A549 (cell line): Measurements from ENCODE around the gene CBLN4. TPM values are rescaled to one million over a fixed set of nuclear protein-coding genes. Genes with fewer than 3 reads are reported as not detected.

Experiments used
- ATAC-seq, 2 experiments: fragments of 200-7000 bp in 1 of 2; fragments of >200 bp in 1 of 2; cut with Nextera tagmentation in 1 of 2; cut with Tn5 transposase in 1 of 2; 3 replicates each; pipeline versions ENCODE4 v1.8.0 to v1.9.1; 2018 to 2020; ENCODE audit warnings: mild to moderate bottlenecking in 1 of 2, moderate library complexity in 1 of 2
- CTCF ChIA-PET: fragments of 300-600 bp; sonication (Branson Sonifier 250); formaldehyde crosslinking; extraction: SDS; loops from one replicate; lab custom pipeline; 2021; ENCODE audit warnings: antibody characterized with exemption, inconsistent platforms; lab: Yijun Ruan, JAX
- POLR2A ChIA-PET: fragments of 350-600 bp; formaldehyde crosslinking; extraction: SDS; loops from one replicate; lab custom pipeline; 2021; ENCODE audit warnings: antibody characterized with exemption, inconsistent platforms; lab: Yijun Ruan, JAX
- DNase-seq, 2 experiments: peaks; one replicate each; pipeline versions ENCODE4 v3.0.0 to v3.0.0-alpha.2; 2011 to 2016; ENCODE audit warnings: low read depth in 1 of 2, low spot score in 1 of 2
- FAIRE-seq: peaks from 2 replicates; lab custom pipeline; 2011; peaks lifted over from hg19 to GRCh38; lab: Jason Lieb, UNC
- H3K27ac ChIP-seq, 2 experiments: fragments of >200 bp; sonication (Bioruptor Twin); formaldehyde crosslinking; 3 replicates each; pipeline ENCODE4 v1.5.1; 2016 to 2017
- H3K4me1 ChIP-seq: fragments of >200 bp; sonication (Bioruptor Twin); formaldehyde crosslinking; 3 replicates; pipeline ENCODE4 v1.6.1; 2016
- H3K4me2 ChIP-seq: fragments of >200 bp; sonication (Bioruptor Twin); formaldehyde crosslinking; 3 replicates; pipeline ENCODE4 v1.6.1; 2016
- H3K4me3 ChIP-seq: fragments of >200 bp; sonication (Bioruptor Twin); formaldehyde crosslinking; 3 replicates; pipeline ENCODE4 v1.5.1; 2016
- H3K9me3 ChIP-seq: fragments of >200 bp; sonication (Bioruptor Twin); formaldehyde crosslinking; 3 replicates; pipeline ENCODE4 v1.6.1; 2016
- CBX2 ChIP-seq: fragments of 200-600 bp; sonication (generic); IDR thresholded peaks from 2 replicates; pipeline ENCODE4 v1.6.1; 2016; ENCODE audit warnings: low read depth, mild to moderate bottlenecking, borderline replicate concordance
- CBX8 ChIP-seq: fragments of 200-600 bp; sonication (generic); IDR thresholded peaks from 2 replicates; pipeline ENCODE4 v1.6.1; 2016
- CHD2 ChIP-seq: fragments of 150-350 bp; IDR thresholded peaks from 2 replicates; pipeline ENCODE4 v1.6.1; 2014; ENCODE audit warnings: low read length; ENCODE audit not compliant: partially characterized antibody
- CHD4 ChIP-seq: fragments of 200-600 bp; sonication (generic); IDR thresholded peaks from 2 replicates; pipeline ENCODE4 v1.6.1; 2016; ENCODE audit warnings: antibody characterized with exemption, mild to moderate bottlenecking, borderline replicate concordance
- EHF ChIP-seq: fragments of 250-450 bp; sonication (Bioruptor Pico); IDR thresholded peaks from 2 replicates; pipeline ENCODE4 v1.5.0; 2020; ENCODE audit warnings: mild to moderate bottlenecking
- ESRRA ChIP-seq: fragments of 150-350 bp; IDR thresholded peaks from 2 replicates; pipeline ENCODE4 v1.6.1; 2014; ENCODE audit warnings: mild to moderate bottlenecking, low read length, borderline replicate concordance
- FOXS1 ChIP-seq: fragments of 250-450 bp; sonication (Bioruptor Pico); IDR thresholded peaks from 2 replicates; pipeline ENCODE4 v1.5.0; 2020; ENCODE audit warnings: mild to moderate bottlenecking, moderate library complexity
- HDAC2 ChIP-seq: fragments of 200-600 bp; sonication (generic); IDR thresholded peaks from 2 replicates; pipeline ENCODE4 v1.6.1; 2016
- KDM5A ChIP-seq: fragments of 200-600 bp; sonication (generic); IDR thresholded peaks from 2 replicates; pipeline ENCODE4 v1.6.1; 2016; ENCODE audit warnings: antibody characterized with exemption, mild to moderate bottlenecking
- MAFK ChIP-seq: fragments of 450-650 bp; IDR thresholded peaks from 2 replicates; pipeline ENCODE4 v1.6.1; 2014; ENCODE audit not compliant: partially characterized antibody
- MAZ ChIP-seq: fragments of 150-350 bp; IDR thresholded peaks from 2 replicates; pipeline ENCODE4 v1.6.1; 2014; ENCODE audit warnings: antibody characterized with exemption, low read depth, low read length, borderline replicate concordance
- PBX3 ChIP-seq: IDR thresholded peaks from 2 replicates; pipeline ENCODE4 v1.6.1; 2012
- POLR2A ChIP-seq: IDR thresholded peaks from 2 replicates; pipeline ENCODE4 v1.6.1; 2012; ENCODE audit warnings: mild to moderate bottlenecking, low read length
- POLR2AphosphoS2 ChIP-seq: conservative IDR thresholded peaks from 2 replicates; pipeline ENCODE4 v1.6.1; 2012; ENCODE audit warnings: low read length, improper control_type of control experiment, inconsistent platforms
- RNF2 ChIP-seq: fragments of 200-600 bp; sonication (generic); IDR thresholded peaks from 2 replicates; pipeline ENCODE4 v1.6.1; 2016; ENCODE audit warnings: low read depth, mild to moderate bottlenecking, antibody characterized with exemption, moderate library complexity, borderline replicate concordance
- SREBF2 ChIP-seq: fragments of 450-650 bp; IDR thresholded peaks from 2 replicates; pipeline ENCODE4 v1.6.1; 2014; ENCODE audit warnings: mild to moderate bottlenecking, moderate library complexity
- ZSCAN20 ChIP-seq: fragments of 250-450 bp; sonication (Bioruptor Pico); IDR thresholded peaks from 2 replicates; pipeline ENCODE4 v1.8.0; 2022; ENCODE audit warnings: mild to moderate bottlenecking, moderate library complexity
- WGBS: methylation state at CpG from one replicate; pipeline ENCODE4 v1.1.6; 2017; ENCODE audit errors: missing lambda C conversion rate; 5-methylcytosine and 5-hydroxymethylcytosine counted together
- polyA plus RNA-seq, 4 experiments: library from polyadenylated mRNA; depleted of rRNA in 3 of 4; stranded (reverse); fragments of >200 nt; fragmentation: RNase III in 1 of 4; extraction: RNeasy Plus Mini Kit Qiagen cat#74134 plus additional on column Dnase treatment in 1 of 4; gene quantifications; 2 replicates in 3 of 4; 3 replicates in 1 of 4; pipeline ENCODE4 v1.2.3, GENCODE V29; 2011 to 2017
- TF ChIP-seq, protein P1 (sequence below): fragments of >200 bp; sonication (Bioruptor Twin); formaldehyde crosslinking; IDR thresholded peaks from 3 replicates; pipeline ENCODE4 v1.5.1; 2016

CBLN4 gene
- polyA plus RNA-seq, 2 of the 4 experiments (the other 2 are of a cell fraction): not detected

DNA sequence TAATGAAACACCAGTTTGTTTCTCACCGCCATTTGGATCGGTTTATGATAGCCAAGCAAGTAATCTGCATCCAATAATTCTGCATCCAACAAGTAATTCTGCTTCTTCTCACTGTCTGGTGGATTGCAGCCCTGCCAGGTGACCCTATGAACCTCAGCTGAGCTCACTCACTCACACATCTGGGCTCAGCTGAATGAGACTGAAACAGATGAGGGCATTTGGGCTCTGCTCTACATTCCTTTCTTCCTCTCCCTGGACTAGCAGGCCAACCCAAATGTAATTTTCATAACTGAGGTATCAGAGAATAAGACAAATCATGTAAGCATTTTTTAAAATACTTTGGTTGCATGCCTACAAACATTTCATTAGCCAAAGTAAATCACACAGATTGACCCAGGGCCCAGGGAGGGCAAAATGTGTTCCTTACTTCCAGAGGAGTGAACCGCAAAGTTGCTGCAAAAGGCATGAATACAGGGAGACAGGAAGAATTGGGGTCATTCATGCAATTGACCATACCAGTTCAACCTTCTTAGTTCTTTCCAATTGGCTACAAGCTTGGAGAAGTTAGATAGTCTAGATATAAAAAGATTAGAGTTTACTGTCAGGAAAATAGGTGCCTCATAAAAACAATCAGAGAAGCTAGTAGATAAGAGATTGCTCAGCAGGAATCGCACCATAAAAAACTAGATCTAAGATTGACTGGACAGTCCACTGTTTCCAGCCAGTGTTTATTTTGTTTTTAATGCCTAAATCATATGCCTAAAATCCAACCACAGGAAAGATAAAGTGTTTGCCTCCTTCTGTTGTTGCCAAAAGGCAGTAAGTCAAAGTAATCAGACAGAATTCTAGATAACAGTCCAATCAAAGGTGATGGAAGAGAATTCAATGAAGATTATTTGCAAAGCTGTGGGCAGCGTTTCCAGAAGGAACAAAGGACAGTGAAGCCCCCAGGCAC, 43.7 kb downstream of the CBLN4 start (continued):
- no peak for TF ChIP-seq ZSCAN20
- no peak for TF ChIP-seq MAZ
- TF ChIP-seq PBX3: no peak
- TF ChIP-seq, protein P1, sequence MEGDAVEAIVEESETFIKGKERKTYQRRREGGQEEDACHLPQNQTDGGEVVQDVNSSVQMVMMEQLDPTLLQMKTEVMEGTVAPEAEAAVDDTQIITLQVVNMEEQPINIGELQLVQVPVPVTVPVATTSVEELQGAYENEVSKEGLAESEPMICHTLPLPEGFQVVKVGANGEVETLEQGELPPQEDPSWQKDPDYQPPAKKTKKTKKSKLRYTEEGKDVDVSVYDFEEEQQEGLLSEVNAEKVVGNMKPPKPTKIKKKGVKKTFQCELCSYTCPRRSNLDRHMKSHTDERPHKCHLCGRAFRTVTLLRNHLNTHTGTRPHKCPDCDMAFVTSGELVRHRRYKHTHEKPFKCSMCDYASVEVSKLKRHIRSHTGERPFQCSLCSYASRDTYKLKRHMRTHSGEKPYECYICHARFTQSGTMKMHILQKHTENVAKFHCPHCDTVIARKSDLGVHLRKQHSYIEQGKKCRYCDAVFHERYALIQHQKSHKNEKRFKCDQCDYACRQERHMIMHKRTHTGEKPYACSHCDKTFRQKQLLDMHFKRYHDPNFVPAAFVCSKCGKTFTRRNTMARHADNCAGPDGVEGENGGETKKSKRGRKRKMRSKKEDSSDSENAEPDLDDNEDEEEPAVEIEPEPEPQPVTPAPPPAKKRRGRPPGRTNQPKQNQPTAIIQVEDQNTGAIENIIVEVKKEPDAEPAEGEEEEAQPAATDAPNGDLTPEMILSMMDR: no peak
- no peak for TF ChIP-seq FOXS1 (CRISPR knock-in tag)

DNA sequence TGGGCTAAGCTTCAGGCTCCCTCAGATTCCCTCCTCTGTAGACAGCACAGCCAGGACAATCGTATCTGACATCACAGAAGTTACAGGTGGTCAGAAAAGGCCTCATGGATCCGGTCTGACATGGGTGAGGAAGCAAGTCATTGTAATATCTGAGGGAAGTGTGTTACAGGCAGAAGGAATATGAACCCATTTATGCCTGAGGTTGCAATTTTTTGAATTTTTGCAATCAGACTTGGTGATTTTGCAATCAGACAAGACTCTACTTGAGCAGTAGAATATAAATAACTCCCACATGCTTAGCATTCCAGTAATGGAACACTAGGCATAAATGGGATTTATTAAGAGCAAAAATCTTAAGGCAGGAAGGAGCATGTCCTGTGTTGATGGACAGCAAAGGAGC, 52.1 kb downstream of the CBLN4 start:
- ATAC-seq (no peak), FAIRE-seq (no peak), DNase-seq (no peak)
- 0% methylated on average over 2 of the region's 2 CpGs for WGBS
- Histone ChIP-seq H3K27ac (no peak overlapping the region), H3K4me2 (no peak overlapping the region), H3K4me3 (no peak overlapping the region), H3K4me1 (no peaks in the 10 kb centered on the region), H3K9me3 (no peaks in the 10 kb centered on the region; the same call in 2 of the 3 replicates)
- POLR2A ChIA-PET: no interaction called here
- TF ChIP-seq CHD2 (no peak), MAFK (no peak), CHD4 (no peak), RNF2 (no peak), POLR2AphosphoS2 (no peak), KDM5A (no peak), EHF (CRISPR knock-in tag) (no peak)
- CTCF ChIA-PET: no interaction called here

DNA sequence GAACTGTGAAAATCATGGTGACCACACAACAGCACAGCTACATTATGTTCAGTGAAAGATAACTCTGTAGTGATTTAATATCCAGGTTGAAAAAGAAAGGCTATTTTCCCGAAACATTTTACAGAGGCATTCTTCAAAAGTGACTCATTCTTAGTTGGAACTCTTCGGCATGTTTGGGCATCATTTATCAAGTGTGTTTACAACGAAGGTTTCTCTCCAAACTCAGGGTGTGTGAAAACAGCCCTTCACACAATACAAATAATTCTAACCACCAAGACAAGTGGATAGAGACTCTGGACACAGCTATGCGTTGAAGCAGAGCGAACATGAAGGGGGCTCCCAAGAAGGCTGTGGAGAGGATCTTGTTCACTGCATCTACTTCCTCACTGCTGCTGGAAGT, 57.6 kb downstream of the CBLN4 start:
- Histone ChIP-seq H3K4me2 (no peak overlapping the region), H3K9me3 (no peaks in the 10 kb centered on the region; the same call in 2 of the 3 replicates), H3K4me3 (no peak overlapping the region), H3K27ac (no peak overlapping the region), H3K4me1 (no peaks in the 10 kb centered on the region)
- FAIRE-seq (no peak), DNase-seq (no peak), ATAC-seq (no peak)
- POLR2A ChIA-PET: no interaction called here
- CTCF ChIA-PET: no interaction called here
- WGBS: 9% methylated on average over 5 of the region's 5 CpGs
- no peak for TF ChIP-seq HDAC2
- no peak for TF ChIP-seq ESRRA
- no peak for TF ChIP-seq POLR2A
- no peak for TF ChIP-seq SREBF2
- no peak for TF ChIP-seq CBX8
- no peak for TF ChIP-seq CBX2

Other genes starting within 250 kb of the CBLN4 start
- not detected in 2 replicates for gene MC3R, start 243.2 kb upstream of the CBLN4 start, polyA plus RNA-seq (2011; rRNA removed)
- gene MC3R, start 243.2 kb upstream of the CBLN4 start, polyA plus RNA-seq (2017; fragmentation: RNase III; extraction: RNeasy Plus Mini Kit Qiagen cat#74134 plus additional on column Dnase treatment): not detected in 3 replicates